ENCODE results near the gene LILRA6. TPM values are rescaled to one million over a fixed set of nuclear protein-coding genes. Genes with fewer than 3 reads are reported as not detected.

Gene LILRA6
- polyA plus RNA-seq, 1 experiment: not detected

- CTCF ChIA-PET: interaction anchor here (0.6 to 1.4 kb wide), 5 partner anchors 9 to 1061 kb away, joined by 3 to 9 read pairs (median 4); partner anchors contain the start of gene RPS9
- Histone ChIP-seq H3K27me3 (ENCODE audit: control insufficient read depth, insufficient read depth, low read length) (no peaks in the 10 kb centered on the region), H3K9me3 (ENCODE audit: control insufficient read depth, insufficient read depth, low read length) (no peaks in the 10 kb centered on the region), H3K4me3 (ENCODE audit: low read depth, low read length) (peak overlapping the region; percentile 84), H3K27ac (ENCODE audit: low read depth, low read length) (peak overlapping the region; percentile 40)
- TF ChIP-seq, protein P1, sequence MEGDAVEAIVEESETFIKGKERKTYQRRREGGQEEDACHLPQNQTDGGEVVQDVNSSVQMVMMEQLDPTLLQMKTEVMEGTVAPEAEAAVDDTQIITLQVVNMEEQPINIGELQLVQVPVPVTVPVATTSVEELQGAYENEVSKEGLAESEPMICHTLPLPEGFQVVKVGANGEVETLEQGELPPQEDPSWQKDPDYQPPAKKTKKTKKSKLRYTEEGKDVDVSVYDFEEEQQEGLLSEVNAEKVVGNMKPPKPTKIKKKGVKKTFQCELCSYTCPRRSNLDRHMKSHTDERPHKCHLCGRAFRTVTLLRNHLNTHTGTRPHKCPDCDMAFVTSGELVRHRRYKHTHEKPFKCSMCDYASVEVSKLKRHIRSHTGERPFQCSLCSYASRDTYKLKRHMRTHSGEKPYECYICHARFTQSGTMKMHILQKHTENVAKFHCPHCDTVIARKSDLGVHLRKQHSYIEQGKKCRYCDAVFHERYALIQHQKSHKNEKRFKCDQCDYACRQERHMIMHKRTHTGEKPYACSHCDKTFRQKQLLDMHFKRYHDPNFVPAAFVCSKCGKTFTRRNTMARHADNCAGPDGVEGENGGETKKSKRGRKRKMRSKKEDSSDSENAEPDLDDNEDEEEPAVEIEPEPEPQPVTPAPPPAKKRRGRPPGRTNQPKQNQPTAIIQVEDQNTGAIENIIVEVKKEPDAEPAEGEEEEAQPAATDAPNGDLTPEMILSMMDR (IDR thresholded peaks at IDR 0.05; ENCODE audit: low read depth, low read length): no peak
- DNase-seq (ENCODE audit: low read depth, low spot score): no peak
- POLR2A ChIA-PET: interaction anchor here (0.6 to 3.4 kb wide), 7 partner anchors 9 to 142 kb away, joined by 3 to 50 read pairs (median 10); partner anchors contain the start of genes CNOT3 and RPS9
These were observed 50.7 kb downstream of the LILRA6 start for GRCh38 chr19:54191811-54192453.

- no peak for DNase-seq (ENCODE audit: low read depth, low spot score)
- TF ChIP-seq, protein P1 (IDR thresholded peaks at IDR 0.05; ENCODE audit: low read depth, low read length): no peak
- ChIA-PET POLR2A (interaction anchor here (0.6 to 3.4 kb wide), 9 partner anchors 10 to 282 kb away, joined by 3 to 50 read pairs (median 6); partner anchors contain the start of genes CDC42EP5, CNOT3, LENG1 and RPS9), CTCF (interaction anchor here (0.6 to 1.4 kb wide), 4 partner anchors 10 to 41 kb away, joined by 3 to 9 read pairs (median 4); partner anchors contain the start of gene RPS9)
- H3K27me3 ChIP-seq (ENCODE audit: control insufficient read depth, insufficient read depth, low read length): no peaks in the 10 kb centered on the region
- peak within 1 kb of the TSS; percentile 99 for H3K27ac ChIP-seq (ENCODE audit: low read depth, low read length)
- H3K4me3 ChIP-seq (ENCODE audit: low read depth, low read length): peak within 1 kb of the TSS; percentile 84
- H3K9me3 ChIP-seq (ENCODE audit: control insufficient read depth, insufficient read depth, low read length): no peaks in the 10 kb centered on the region
These were observed 51.4 kb downstream of the LILRA6 start, which contains the start of gene TSEN34 for GRCh38 chr19:54191011-54191810. TSS of gene TSEN34 (plus strand) at chr19:54191308. CDS start at chr19:54191365, 57 bp downstream.

DNA sequence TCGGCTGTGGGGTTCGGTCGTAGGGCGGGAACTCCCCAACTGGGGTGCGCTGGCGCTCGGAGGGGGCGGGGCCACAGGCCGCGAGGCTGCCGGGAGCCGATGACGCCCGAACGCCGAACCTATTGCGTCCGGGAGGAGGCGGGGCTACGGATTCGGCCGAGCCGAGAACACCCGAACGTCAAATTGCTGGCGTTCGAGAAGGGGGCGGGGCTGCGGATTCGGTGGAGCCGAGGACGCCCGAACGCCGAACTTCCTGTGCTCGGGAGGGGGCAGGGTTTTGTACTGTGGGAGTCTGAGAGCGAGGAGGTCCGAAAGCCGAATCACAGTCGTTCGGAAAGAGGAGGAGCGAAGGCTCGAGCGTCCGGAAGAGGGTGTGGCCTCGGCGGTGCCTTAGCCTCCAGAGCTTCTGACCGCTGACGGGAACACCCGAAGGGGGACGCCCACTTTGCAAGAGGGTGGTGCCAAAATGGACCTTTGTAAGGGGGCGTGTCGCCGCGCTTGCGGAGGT lies 52.0 kb downstream of the LILRA6 start:
- TF ChIP-seq, protein P1 (IDR thresholded peaks at IDR 0.05; ENCODE audit: low read depth, low read length): no peak
- CTCF ChIA-PET: no interaction called here
- Histone ChIP-seq H3K27ac (ENCODE audit: low read depth, low read length) (peak overlapping the region; percentile 99), H3K27me3 (ENCODE audit: control insufficient read depth, insufficient read depth, low read length) (no peaks in the 10 kb centered on the region), H3K9me3 (ENCODE audit: control insufficient read depth, insufficient read depth, low read length) (no peaks in the 10 kb centered on the region), H3K4me3 (ENCODE audit: low read depth, low read length) (peak overlapping the region; percentile 84)
- peak; percentile 99 for DNase-seq (ENCODE audit: low read depth, low spot score)
- POLR2A ChIA-PET: interaction anchor here (0.6 to 3.4 kb wide), 9 partner anchors 11 to 283 kb away, joined by 3 to 50 read pairs (median 6); partner anchors contain the start of genes CDC42EP5, CNOT3, LENG1 and RPS9

DNA sequence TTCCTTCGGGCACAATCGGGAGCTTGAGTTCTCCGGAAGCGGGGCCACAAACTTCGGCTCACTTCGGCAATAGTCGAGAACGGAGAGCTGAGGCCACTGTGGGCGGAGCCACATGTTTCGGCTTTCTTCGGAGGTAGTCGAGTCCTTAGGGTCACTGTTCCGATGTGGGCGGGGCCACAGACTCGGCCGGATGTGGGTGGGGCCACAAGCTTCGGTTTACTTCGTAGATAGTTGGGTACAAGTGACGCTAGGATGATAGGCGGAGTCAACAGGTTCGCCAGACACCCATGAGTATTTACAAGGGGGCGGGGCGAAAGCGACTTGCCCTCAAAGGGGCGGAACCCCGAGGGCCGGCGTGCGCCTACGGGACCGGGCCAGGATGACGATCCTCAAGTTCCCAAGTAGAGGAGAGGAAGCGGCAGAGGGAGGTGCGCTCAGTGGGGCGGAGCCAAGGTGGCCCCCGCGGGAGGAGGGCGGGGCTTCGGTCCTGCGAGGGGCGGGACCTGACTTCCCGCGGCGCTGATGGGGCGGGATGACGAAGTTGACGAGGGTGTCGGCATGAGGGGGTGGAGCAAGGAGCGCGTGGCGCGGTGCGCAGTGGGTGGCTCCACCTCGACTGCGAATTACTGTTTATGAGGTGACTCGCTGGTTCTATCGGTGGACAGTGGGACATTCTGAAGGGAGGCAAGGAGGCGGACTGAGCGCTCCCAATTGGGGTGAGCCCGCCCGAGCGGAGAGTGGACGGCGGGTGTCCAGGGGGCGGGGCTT lies 52.7 kb downstream of the LILRA6 start:
- Histone ChIP-seq H3K9me3 (ENCODE audit: control insufficient read depth, insufficient read depth, low read length) (no peaks in the 10 kb centered on the region), H3K27me3 (ENCODE audit: control insufficient read depth, insufficient read depth, low read length) (no peaks in the 10 kb centered on the region), H3K27ac (ENCODE audit: low read depth, low read length) (peak overlapping the region; percentile 99), H3K4me3 (ENCODE audit: low read depth, low read length) (peak overlapping the region; percentile 82)
- peak; percentile 100 for DNase-seq (ENCODE audit: low read depth, low spot score)
- POLR2A ChIA-PET: interaction anchor here (0.5 to 3.4 kb wide), 17 partner anchors 11 to 283 kb away, joined by 3 to 50 read pairs (median 5); partner anchors contain the start of genes CDC42EP5, CNOT3, LENG1 and RPS9
- TF ChIP-seq, protein P1 (IDR thresholded peaks at IDR 0.05; ENCODE audit: low read depth, low read length): no peak
- CTCF ChIA-PET: interaction anchor here (0.7 to 1.7 kb wide), 7 partner anchors 11 to 41 kb away, joined by 3 to 7 read pairs (median 4); no protein-coding TSS in a partner anchor

Data from AG04450 (cell line).